Measurements from ENCODE around the gene TUBB3.
"Not testable (repeated sequence)": the region's sequence is repeated elsewhere in the genome, so short reads cannot be mapped to it uniquely, and the experiment has no call there.

TUBB3 gene

GRCh38 chr16:89946515-89946914 lies 23.4 kb downstream of the TUBB3 start:
- DNase-seq = no peak

GRCh38 chr16:89949121-89949742 lies 26.1 kb downstream of the TUBB3 start:
- DNase-seq = no peak

- DNase-seq = no peak
Observed at GRCh38 chr16:89949756-89950155, 26.6 kb downstream of the TUBB3 start.

GRCh38 chr16:89951509-89951908 lies 28.4 kb downstream of the TUBB3 start:
- no peak for DNase-seq

- DNase-seq = no peak
Observed at GRCh38 chr16:89952049-89952448, 28.9 kb downstream of the TUBB3 start.

- DNase-seq = no peak
Observed at GRCh38 chr16:89952551-89952950, 29.4 kb downstream of the TUBB3 start.

- DNase-seq = no peak
Observed at GRCh38 chr16:89953671-89954406, 30.7 kb downstream of the TUBB3 start.

- DNase-seq = no peak
Observed at GRCh38 chr16:89954462-89954861, 31.3 kb downstream of the TUBB3 start.

GRCh38 chr16:89955001-89955685 lies 32.0 kb downstream of the TUBB3 start:
- no peak for DNase-seq

GRCh38 chr16:89956505-89957215 lies 33.5 kb downstream of the TUBB3 start:
- DNase-seq = no peak

- no peak for DNase-seq
Observed at GRCh38 chr16:89957216-89957785, 34.2 kb downstream of the TUBB3 start.

- no peak for DNase-seq
Observed at GRCh38 chr16:89958068-89958467, 34.9 kb downstream of the TUBB3 start.

GRCh38 chr16:89958596-89958995 lies 35.5 kb downstream of the TUBB3 start:
- no peak for DNase-seq

- DNase-seq = no peak
Observed at GRCh38 chr16:89960966-89961365, 37.8 kb downstream of the TUBB3 start.

GRCh38 chr16:89961920-89962319 lies 38.8 kb downstream of the TUBB3 start:
- no peak for DNase-seq

- DNase-seq = no peak
Observed at GRCh38 chr16:89962754-89963498, 39.8 kb downstream of the TUBB3 start.

- DNase-seq = no peak
Observed at GRCh38 chr16:89964201-89964600, 41.1 kb downstream of the TUBB3 start.

- no peak for DNase-seq
Observed at GRCh38 chr16:89965447-89966225, 42.5 kb downstream of the TUBB3 start.

GRCh38 chr16:89966756-89967155 lies 43.6 kb downstream of the TUBB3 start:
- no peak for DNase-seq

GRCh38 chr16:89967436-89967835 lies 44.3 kb downstream of the TUBB3 start:
- DNase-seq = not testable (repeated sequence)

- not testable (repeated sequence) for DNase-seq
Observed at GRCh38 chr16:89968074-89968473, 44.9 kb downstream of the TUBB3 start.
